ENCODE results near the gene TBC1D22B.
A peak's percentile ranks its signal among the peaks of the same experiment; 100 is the strongest.

TBC1D22B gene

DNA sequence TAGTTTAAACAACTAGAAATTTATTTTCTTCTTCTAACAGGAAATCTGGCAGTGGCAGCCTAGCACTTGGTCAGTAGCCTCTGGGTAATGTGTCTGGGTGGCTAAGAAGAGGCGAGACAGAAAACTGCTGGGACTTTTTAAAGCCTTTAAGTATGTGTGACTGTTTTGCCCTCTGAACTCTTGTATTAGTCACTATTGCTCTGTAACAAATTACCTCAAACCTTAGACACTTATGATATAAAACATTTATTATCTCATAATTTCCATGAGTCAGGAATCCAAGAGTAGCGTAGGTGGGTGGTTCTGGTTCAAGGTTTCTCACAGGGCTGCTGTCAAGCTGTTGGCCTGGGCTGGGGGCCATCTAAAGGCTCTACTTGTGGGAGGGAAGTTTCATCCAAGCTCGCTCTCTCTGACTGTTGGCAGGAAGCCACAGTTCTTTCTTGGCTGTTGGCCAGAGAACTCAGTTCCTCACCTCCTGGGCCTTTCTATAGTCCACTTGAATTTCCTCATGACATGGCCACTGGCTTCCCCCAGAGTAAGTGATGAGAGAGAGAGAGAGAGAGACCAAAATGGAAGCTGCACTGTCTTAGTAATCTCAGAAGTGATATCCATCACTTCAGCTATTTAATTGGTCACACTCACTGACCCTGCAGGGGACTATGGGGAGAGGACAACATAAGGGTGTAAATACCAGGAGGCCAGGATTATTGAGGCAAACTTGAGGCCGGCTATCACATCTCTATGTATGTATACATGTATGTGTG, 17.4 kb upstream of the TBC1D22B start:
- peak; percentile 87 for DNase-seq (ENCODE audit: low spot score)

DNA sequence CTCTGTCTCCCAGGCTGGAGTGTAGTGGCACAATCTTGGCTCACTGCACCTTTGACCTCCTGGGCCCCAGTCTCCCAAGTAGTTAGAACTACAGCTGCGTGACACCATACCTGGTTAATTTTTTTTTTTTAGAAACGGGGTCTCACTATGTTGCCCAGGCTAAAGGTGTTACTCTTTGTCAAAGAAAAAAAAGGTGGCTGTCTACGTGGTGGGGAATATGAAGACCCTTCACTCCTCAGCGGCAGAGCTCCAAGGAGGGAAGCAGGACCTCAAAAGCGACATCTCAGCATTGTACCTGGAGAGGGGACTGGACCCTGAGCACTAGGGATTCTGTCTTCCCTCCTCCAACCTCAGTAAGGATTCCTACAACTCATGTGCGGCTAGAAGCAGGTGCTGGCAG, 16.4 kb upstream of the TBC1D22B start:
- no peak for DNase-seq (ENCODE audit: low spot score)

DNA sequence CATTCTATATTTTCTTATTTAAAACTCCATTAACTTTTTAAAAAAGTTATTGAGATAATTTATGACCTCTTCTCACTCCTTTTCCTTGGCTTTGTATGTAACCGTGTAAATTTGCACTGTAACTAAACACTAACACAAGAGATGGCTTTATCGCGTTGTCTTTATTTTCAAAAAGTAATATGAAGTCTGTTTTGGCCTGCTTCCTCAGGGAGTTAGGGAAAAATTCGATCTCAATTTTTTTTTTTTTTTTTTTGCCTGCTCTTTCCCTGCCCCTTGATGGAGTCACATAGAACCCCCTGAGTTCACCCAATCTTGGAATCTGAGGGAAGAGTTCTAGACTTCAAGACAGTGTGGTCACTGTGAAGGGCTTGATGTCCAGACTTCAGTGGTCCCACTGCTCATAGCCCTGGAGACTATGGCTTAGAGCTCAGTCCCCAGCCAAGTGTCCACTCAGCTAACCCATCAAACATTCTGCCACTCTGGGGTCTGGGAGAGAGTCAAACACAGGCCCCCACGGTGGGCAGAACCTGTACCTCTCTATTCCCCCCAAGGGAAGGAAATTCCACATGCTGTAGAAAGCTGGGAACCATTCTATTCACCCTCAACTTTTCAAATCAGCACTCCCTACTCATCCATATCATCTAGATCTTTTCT, 15.7 kb upstream of the TBC1D22B start:
- DNase-seq (ENCODE audit: low spot score), result no peak

DNA sequence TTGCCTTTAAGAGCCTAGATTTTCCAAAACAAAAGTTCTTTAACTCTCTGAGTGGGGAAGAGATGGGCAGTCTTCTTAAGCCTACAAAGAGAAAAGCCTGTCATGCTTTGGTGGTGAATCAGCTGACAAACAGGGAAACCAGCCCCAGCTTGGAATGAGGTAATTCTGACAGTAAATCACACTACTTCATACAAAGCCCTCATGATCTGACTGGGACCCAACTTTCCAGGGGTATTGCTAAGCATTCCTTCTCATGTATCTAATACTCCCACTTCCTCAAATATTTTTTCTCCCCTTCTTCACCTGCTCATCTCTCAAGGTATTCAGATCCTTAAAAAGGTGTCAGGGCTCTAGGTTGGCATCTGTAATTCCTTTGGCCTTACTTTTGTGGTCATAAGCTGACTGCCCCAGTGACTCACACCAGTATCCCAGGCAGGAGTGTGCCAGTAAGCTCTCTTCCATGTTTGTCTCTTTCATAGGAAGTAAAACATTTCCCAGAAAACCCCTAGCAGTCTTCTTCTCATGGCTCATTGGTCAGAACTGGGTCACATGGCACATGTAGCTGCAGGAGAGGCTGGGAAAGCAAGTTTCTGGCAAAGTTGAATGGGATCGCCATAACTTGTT, 15.0 kb upstream of the TBC1D22B start:
- no peak for DNase-seq (ENCODE audit: low spot score)

DNA sequence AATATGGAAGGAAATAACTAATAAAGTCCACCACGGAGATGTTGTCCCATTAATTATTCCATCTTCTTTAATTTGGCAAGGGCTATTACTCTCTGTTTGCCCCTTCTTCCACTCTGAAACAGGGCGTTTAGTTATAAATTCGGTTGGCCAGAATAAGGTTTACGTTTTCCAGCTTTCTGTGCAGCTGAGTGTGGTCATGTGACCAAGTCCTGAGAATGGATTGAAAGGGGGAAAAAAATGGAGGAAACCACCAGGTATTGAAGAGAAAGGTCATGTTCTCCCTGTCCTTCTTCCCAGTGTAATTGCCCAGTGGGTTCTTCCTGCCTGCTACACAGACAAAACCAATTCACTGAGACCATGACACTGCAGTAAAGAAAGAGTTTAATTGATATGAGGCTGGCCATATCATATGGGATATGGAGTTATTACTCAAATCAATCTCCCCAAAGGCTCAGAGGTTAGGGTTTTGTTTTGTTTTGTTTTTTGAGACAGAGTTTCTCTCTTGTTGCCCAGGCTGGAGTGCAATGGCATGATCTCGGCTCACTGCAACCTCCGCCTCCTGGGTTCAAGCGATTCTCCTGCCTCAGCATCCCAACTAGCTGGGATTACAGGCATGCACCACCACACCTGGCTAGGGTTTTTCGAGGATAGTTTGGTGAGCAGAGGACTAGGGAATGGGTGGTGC, 14.3 kb upstream of the TBC1D22B start:
- no peak for DNase-seq (ENCODE audit: low spot score)

DNA sequence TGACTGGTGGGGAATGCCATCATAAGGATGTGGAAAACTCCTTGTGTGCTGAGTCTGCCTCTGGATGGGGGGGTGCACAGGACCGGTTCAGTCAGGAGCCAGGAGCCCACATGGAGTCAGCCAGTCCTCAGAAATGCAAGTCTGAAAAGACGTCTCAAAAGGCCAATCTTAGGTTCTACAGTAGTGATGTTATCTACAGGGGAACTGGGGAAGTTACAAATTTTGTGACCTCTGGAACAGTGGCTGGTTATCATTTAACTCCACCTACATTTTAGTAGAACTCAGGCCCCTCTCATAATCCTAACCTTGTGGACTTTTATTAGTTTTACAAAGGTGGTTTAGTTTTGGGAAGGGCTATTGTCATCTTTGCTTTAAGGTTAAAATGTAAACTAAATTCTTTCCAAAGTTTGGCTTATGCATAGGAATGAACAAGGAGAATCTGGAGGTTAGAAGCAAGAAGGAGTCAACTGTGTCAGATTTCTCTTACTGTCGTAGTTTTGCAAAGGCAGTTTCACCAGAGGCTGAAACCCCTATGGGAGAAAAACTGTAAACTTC, 13.7 kb upstream of the TBC1D22B start:
- DNase-seq (ENCODE audit: low spot score), result no peak

DNA sequence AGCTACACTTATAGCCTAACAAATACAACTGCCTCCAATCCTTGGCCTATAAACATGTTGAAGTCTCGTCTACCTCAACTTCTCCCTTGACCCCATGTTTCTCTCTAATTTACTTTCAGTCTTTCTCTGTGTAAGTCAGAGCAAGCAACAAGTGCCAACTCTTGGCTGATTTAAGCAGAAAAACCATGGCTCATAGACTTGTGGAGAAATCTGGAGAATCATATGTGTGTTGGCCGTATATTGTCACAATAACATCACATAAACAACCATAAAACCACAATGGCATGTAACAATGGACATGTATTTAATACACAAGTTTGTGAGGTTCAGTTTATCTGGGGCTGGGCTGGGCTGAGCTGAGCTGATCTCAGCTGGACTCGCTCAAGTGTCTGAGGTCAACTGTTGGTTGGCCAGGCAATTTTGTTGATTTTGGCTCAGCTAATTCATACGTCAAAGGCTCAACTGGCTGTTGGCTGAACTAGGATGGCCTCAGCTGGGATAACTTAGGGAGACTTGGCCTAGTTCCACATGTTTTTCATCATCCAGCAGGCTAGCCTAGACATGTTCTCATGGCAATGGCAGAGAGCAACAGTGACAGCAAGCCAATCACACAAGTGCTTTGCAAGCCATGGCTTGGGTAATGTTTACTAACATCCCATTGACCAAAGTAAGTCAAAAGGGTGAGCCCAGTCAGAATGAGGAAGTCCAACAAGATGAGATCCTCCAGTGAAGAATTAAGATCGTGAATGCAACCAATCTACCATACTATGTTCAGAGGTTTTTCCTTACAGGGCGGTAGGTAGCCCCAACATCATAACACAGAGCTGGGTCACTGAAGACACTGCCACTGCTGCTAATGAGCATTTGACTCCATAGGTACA, 12.9 kb upstream of the TBC1D22B start:
- DNase-seq (ENCODE audit: low spot score), result peak; percentile 67

DNA sequence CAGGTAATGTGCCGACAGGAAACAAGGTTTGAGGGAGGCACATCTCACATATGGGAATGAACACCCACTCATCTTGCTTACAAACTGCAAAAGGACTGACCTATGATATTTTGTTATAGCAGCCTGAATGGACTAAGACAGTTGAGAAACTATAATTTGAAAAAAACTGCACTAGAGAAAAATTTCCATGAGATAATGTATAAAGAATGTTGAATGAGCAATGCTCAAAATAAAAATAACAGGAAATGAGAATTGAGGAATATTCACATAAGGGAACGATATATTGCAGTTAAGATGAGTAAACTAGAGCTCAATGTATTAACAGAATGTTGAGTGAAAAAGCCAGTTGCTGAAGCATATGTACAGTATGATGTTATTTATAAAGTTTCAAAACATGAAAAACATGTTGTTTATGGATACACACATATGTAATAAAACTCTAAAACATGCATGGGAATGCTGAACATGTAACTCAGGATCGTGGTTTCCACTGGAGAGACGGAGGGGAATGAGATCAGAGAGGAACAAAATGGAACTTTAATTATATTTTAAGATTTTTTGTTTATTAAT, 6.3 kb upstream of the TBC1D22B start:
- DNase-seq (ENCODE audit: low spot score), result no peak

DNA sequence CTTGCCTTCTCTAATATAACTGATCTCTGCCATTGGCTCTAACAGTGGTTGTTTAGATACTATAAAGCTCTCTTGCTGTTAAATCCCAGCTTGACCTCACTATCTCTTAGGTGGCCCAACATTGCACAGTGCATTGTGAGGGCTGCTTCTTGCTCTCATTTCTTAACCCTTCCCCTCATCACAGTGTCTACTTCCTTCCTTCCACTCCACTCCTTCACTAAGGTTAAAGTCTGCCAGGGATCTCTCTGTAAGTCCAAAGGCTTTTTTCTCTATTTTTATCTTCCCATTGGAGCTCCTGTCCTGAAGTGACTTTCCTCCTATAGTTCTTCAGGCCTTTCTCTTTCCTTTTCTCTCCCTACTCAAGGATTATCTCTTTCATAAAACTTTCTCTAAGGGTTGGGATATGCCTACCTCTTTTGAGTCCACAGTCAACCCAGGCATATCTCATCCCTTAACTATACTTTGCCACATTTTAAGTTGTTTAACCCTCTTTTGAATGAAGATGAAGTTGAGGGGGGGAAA, 4.0 kb upstream of the TBC1D22B start:
- DNase-seq (ENCODE audit: low spot score), result no peak

DNA sequence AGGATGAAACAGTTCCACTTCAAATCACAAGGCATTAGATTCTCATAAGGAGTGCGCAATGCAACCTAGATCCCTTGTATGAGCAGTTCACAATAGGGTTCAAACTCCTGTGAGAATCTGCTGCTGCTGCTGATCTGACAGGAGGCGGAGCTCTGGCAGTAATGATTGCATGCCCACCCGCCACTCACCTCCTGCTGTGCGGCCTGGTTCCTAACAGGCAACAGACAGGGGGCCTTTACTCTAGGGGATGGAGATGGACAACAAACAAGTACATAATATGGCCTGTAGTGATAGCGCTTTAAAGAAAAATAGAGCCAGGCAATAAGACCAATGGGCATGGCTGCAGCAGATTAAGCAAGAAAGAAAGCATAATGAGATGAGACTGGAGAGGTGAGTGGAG, 2.7 kb upstream of the TBC1D22B start:
- DNase-seq (ENCODE audit: low spot score), result no peak

DNA sequence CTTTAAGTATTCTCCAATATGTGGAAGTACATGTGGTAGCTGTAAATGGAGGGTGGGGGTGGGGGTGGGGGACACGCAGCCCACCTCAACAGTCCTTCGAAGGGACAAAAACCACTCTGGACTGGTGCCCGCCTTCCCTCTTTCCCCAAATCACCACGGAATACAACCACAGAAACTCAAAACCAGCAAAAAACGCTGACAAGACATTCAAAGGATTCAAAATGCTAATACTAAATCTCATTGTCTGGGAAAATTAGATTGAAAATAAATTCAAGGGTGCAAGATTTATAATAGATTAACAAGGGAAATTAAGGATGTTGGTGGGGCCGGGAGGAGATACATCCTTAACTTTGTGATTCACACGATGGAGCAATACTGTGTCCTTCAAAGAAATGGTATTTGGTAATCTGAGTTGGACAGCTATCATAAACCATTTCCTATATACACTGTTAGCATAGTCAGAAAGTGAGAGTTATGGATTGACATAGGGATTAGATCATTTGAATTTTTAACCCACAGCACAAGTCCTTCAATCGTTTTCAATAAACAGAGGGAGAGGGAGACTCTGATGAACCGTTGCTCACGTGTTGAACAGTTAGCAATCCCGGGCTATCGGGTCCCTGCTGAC, 766 bp upstream of the TBC1D22B start:
- no peak for DNase-seq (ENCODE audit: low spot score)

DNA sequence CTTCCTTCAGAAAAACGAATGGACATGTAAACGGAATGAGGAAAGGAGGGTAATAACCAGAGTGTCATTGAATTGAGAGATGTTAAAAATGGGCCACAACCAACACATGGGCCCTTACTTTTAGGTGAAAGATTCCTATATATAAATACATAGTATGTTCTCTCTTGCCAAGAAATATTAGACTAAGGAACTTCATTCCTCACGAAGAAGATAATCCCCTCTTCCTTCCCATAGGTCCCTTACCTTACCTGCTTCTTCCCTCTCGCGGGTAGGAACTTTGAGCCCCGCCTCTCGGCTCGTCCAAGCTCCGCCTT, 295 bp upstream of the TBC1D22B start:
- no peak for DNase-seq (ENCODE audit: low spot score)

DNA sequence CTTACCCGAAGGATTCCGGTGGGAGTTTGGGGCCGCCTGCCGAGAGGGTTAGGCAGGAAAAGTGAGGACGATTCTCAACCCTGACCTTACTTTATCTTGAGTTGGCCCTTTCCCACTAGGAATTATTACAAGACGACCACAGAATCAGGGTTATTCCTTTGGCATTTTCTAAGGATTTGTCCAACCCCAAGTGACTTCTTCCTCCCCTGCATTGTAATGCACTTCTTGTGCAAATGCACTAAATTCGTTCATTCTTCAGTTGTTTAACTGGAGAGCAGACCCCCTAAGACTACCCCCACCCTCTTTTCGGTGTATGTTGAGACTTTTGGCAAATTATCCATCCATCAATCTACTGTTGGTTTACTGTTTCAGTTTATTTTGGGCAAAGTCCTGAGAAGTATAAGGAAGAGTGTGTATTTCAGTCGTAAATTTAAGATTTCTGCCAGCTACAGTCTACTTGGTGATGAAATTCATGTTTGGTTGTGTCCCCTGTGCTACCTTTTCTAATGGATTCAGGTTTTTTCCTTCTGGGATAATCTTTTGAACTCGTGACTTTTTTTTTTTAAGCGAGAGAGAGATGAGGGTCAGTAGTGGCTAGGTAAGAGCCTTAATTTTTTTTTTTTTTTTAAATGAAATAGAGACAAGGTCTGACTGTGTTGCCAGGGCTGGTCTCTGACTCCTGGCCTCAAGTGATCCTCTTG, 983 bp downstream of the TBC1D22B start:
- DNase-seq (ENCODE audit: low spot score), result no peak

DNA sequence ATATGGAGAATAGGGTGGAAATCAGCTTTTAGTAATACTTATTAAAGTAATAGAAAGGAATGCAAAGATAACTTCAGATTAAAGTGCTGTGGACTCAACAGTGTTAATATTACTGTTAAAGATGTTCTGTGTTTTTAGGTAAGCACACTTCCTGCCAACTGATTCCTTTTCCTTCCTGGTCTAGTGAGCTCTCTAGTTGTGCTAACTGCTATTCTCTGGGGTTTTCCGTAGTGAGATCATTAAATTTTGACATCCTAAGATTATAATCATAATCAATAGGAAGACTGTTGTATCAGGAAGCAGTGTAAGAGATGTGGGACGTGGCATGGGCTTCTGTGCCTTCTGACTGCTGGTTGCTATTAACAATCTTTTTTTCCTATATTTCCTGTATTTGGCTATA, 1.6 kb downstream of the TBC1D22B start:
- no peak for DNase-seq (ENCODE audit: low spot score)

DNA sequence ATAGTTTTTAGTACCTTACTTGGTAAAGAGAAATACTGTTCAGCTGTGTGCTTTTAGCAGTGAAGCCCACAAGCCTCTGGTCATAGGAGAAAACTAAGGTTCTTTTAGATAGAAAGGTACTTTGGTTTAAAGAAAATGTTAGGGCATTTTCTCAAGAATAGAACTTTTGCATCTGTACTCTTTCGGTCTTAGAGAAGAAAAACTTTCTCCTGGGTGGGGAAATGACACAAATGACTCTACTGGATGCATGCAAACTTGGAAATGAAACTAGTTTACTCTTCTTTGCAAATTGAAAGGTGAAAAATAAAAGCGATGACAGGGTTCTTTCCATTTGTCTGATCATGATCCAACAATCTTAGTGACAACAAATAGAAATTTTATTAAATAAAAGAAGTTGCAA, 2.5 kb downstream of the TBC1D22B start:
- DNase-seq (ENCODE audit: low spot score), result no peak

DNA sequence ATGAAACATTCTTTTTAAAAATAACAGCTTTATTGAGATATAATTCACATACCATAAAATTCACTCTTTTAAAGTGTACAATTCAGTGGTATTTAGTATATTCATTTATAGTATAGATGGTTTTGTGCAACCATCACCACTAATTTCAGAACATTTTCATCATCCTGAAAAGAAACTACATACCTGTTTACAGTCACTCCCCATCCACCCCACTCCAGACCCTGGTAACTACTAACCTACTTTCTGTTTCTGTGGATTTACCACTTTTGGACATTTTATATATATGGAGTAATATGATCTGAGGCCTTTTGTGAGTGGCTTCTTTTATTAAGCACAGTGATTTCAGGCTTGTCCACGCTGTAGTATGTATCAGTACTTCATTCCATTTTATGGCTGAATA, 2.9 kb downstream of the TBC1D22B start:
- no peak for DNase-seq (ENCODE audit: low spot score)

DNA sequence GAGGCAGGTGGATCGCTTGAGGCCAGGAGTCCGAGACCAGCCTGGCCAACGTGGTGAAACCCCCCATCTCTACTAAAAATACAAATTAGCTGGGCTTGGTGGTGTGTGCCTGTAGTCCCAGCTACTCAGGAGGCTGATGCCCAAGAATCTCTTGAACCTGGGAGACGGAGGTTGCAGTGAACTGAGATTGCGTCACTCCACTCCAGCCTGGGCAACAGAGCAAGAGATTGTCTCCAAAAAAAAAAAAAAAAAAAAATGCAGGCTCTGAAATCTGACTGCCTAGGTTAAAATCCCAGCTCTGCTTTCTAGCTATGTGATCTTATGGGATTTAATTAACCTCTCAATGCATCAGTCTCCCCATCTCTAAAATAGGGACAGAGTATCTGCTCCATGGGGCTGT, 3.6 kb downstream of the TBC1D22B start:
- no peak for DNase-seq (ENCODE audit: low spot score)

DNA sequence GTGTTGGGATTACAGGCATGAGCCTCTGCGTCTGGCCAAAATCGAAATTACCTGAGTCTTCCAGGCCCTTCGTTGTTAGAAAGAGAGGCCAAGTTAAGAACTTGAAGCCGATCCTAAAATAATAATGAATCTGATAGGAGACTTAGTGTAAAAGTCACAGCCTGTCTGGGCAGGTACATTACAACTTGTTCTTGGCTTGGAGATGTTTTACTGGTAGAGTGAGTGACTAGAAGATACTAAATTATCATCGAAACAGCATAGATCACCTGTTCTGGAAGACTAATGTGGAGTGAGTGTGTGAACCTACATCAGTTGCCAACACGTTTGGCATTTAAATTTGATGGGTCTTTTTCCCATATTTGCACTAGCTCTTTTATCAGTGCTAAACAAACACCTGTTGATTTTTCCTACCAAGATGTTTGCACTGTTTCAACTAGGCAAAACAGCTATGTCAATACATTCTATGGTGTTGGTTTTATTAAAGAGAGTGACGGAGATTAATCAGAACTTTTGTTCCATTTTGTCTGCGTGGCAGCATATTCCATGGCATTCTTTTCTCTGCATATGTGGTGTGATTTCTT, 5.0 kb downstream of the TBC1D22B start:
- no peak for DNase-seq (ENCODE audit: low spot score)

DNA sequence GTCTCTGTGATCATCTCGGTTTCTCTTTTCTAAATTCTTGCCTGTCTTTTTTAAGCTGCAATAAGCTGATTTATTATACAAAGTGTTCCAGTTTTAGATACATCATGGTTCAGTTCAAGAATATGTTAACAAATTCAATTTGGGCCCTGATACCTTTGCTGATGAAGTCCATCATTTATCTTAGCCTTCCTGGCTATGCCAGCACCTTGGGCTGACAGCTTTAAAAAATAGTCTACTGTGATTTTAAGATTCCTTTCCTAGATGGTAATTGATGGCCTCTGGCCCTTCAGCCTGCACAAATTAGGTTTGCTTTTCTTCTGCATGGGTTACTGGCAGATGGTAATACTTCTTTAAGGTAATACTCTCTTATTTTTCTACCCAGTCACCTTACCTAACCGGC, 7.4 kb downstream of the TBC1D22B start:
- DNase-seq (ENCODE audit: low spot score), result no peak

DNA sequence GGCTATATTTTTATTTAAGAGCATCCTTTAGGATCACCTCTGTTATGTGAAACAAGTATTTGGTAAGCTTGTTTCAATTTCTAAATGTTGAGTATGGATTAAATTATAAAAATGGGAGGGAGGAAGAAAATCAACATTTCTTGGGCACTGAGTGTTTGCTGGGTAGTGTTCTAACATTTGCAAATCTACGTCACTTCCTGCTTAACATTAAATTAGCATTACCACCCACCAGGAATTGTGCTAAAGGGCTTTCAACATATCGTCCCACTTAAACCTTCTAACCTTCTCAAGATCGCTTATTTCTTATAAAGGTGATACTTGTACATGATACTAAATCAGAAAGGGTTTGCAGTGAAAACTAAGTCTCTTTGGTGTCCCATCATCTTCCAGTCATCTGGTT, 8.3 kb downstream of the TBC1D22B start:
- no peak for DNase-seq (ENCODE audit: low spot score)
